Stimulated activated CD8-positive, alpha-beta memory T cell treated with anti-CD3 and anti-CD28 coated beads, Interleukin-7, amount 100 ng/mL, for 1 hour (primary cell): ENCODE results near the gene DBX1.
A peak's percentile ranks its signal among the peaks of the same experiment; 100 is the strongest.
"Not testable (repeated sequence)": the region's sequence is repeated elsewhere in the genome, so short reads cannot be mapped to it uniquely, and the experiment has no call there.

Experiments
- DNase-seq, 2 donors: peaks; one replicate each; pipeline ENCODE4 v3.0.0-alpha.2; 2020; ENCODE audit warnings: low read depth in 2 of 2

The DBX1 gene

GRCh38 chr11:20161230-20161918 is 1.1 kb upstream of the DBX1 start:
- no peak for DNase-seq

GRCh38 chr11:20159466-20160381 is 551 bp downstream of the DBX1 start:
- DNase-seq = no peak

- DNase-seq = no peak
Observed at GRCh38 chr11:20158597-20159257, 1.5 kb downstream of the DBX1 start.

- DNase-seq = no peak
Observed at GRCh38 chr11:20157728-20158127, 2.5 kb downstream of the DBX1 start.

GRCh38 chr11:20156876-20157613 is 3.2 kb downstream of the DBX1 start:
- DNase-seq = no peak

GRCh38 chr11:20156280-20156875 is 3.9 kb downstream of the DBX1 start:
- peak; percentile 3 to 25 for DNase-seq

- DNase-seq = no peak
Observed at GRCh38 chr11:20155683-20156279, 4.5 kb downstream of the DBX1 start.

GRCh38 chr11:20154381-20154780 is 5.9 kb downstream of the DBX1 start:
- no peak for DNase-seq

GRCh38 chr11:20138707-20139106 is 21.6 kb downstream of the DBX1 start:
- no peak for DNase-seq

GRCh38 chr11:20137637-20138036 is 22.6 kb downstream of the DBX1 start:
- DNase-seq = no peak

GRCh38 chr11:20134991-20135736 is 25.1 kb downstream of the DBX1 start:
- DNase-seq = no peak

GRCh38 chr11:20132667-20133039 is 27.6 kb downstream of the DBX1 start:
- DNase-seq = no peak

- DNase-seq = peak in 1 of 2 donors; percentile 14
Observed at GRCh38 chr11:20131788-20132666, 28.2 kb downstream of the DBX1 start.

- DNase-seq = no peak
Observed at GRCh38 chr11:20129665-20130064, 30.6 kb downstream of the DBX1 start.

GRCh38 chr11:20128528-20128825 is 31.8 kb downstream of the DBX1 start:
- not testable (repeated sequence) for DNase-seq

- peak; percentile 44 to 62 for DNase-seq
Observed at GRCh38 chr11:20127671-20128527, 32.4 kb downstream of the DBX1 start.

- DNase-seq = no peak
Observed at GRCh38 chr11:20126724-20127123, 33.6 kb downstream of the DBX1 start.

- no peak for DNase-seq
Observed at GRCh38 chr11:20125927-20126326, 34.3 kb downstream of the DBX1 start.
